ENCODE results near the gene MGRN1. TPM values are rescaled to one million over a fixed set of nuclear protein-coding genes. Genes with fewer than 3 reads are reported as not detected.

Gene MGRN1
- total and polyA plus RNA-seq, 2 of the 13 experiments (the other 11 are each of a cell fraction or from before 2014, with no cell fraction given): 11.9 to 12.6 TPM

DNA sequence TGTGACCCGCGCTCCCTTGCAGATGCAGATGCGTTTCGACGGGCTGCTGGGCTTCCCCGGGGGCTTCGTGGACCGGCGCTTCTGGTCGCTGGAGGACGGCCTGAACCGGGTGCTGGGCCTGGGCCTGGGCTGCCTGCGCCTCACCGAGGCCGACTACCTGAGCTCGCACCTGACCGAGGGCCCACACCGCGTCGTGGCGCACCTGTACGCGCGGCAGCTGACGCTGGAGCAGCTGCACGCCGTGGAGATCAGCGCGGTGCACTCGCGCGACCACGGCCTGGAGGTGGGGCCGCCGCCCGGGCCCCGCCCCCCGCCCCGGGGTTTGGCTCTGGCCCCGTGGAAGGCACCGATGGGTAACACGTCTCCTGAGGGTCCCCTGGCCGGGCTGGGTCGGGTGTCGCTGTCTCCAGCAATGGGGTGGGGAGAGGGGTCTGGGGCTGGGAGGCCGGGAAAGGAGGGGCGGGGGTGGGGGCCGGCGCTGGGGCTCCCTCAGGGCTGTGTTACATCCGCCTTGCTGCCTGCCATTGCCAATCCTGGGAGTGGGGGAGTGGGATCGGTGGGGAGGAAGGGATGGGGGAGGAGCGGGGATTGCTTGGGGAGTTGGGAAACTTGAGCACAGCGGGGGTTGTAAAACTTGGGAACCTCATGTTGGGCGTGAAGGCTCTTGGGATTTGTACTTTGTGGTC is 69.5 kb downstream of the MGRN1 start (continued):
- TF ChIP-seq, protein P1, sequence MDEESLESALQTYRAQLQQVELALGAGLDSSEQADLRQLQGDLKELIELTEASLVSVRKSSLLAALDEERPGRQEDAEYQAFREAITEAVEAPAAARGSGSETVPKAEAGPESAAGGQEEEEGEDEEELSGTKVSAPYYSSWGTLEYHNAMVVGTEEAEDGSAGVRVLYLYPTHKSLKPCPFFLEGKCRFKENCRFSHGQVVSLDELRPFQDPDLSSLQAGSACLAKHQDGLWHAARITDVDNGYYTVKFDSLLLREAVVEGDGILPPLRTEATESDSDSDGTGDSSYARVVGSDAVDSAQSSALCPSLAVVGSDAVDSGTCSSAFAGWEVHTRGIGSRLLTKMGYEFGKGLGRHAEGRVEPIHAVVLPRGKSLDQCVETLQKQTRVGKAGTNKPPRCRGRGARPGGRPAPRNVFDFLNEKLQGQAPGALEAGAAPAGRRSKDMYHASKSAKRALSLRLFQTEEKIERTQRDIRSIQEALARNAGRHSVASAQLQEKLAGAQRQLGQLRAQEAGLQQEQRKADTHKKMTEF (CRISPR knock-in tag; IDR thresholded peaks at IDR 0.05): no peak
- TF ChIP-seq MED1 (CRISPR knock-in tag; IDR thresholded peaks at IDR 0.05) (no peak), ZNF589 (CRISPR knock-in tag; conservative IDR thresholded peaks at IDR 0.05) (no peak), ZNF121 (CRISPR knock-in tag; IDR thresholded peaks at IDR 0.05) (no peak), SNRNP70 (IDR thresholded peaks at IDR 0.05; ENCODE audit: low read depth, low read length) (no peak), ZNF451 (CRISPR knock-in tag; IDR thresholded peaks at IDR 0.05) (peak; percentile 16; the same call in 1 of the 2 replicates), NCOA2 (CRISPR knock-in tag; IDR thresholded peaks at IDR 0.05) (no peak), NFRKB (IDR thresholded peaks at IDR 0.05) (no peak), ZNF160 (CRISPR knock-in tag; IDR thresholded peaks at IDR 0.05) (no peak), CHCHD3 (CRISPR knock-in tag; IDR thresholded peaks at IDR 0.05) (peak; percentile 17; the same call in 1 of the 2 replicates), ZNF546 (CRISPR knock-in tag; conservative IDR thresholded peaks at IDR 0.05) (no peak), ZNF251 (CRISPR knock-in tag; IDR thresholded peaks at IDR 0.05) (no peak), ZNF572 (CRISPR knock-in tag; IDR thresholded peaks at IDR 0.05) (no peak), ZNF879 (CRISPR knock-in tag; IDR thresholded peaks at IDR 0.05) (no peak), SRSF1 (optimal IDR thresholded peaks at IDR 0.05; ENCODE audit: low read depth, low read length) (no peak), FOXA1 (IDR thresholded peaks at IDR 0.05) (no peak), FOXA1 (CRISPR knock-in tag; IDR thresholded peaks at IDR 0.05) (no peak; the same call in 1 of the 2 replicates), RARG (CRISPR knock-in tag; IDR thresholded peaks at IDR 0.05; ENCODE audit: low read depth) (no peak), ZFX (CRISPR knock-in tag; IDR thresholded peaks at IDR 0.05; ENCODE audit: low read depth) (peak; percentile 66), SAFB2 (CRISPR knock-in tag; IDR thresholded peaks at IDR 0.05; ENCODE audit: borderline replicate concordance, low read depth) (0 out of 2 replicates have a peak, but pooled peaks have one; percentile 56), NFIC (IDR thresholded peaks at IDR 0.05; ENCODE audit: low read length) (no peak), KLF6 (CRISPR knock-in tag; IDR thresholded peaks at IDR 0.05) (no peak), RXRA (CRISPR knock-in tag; IDR thresholded peaks at IDR 0.05) (0 out of 2 replicates have a peak, but pooled peaks have one; percentile 31), ZNF205 (CRISPR knock-in tag; IDR thresholded peaks at IDR 0.05) (0 out of 2 replicates have a peak, but pooled peaks have one; percentile 17), ZSCAN12 (CRISPR knock-in tag; IDR thresholded peaks at IDR 0.05) (no peak), ZNF234 (CRISPR knock-in tag; conservative IDR thresholded peaks at IDR 0.05) (0 out of 2 replicates have a peak, but pooled peaks have one; percentile 10), CC2D1A (CRISPR knock-in tag; IDR thresholded peaks at IDR 0.05) (no peak), ZNF12 (CRISPR knock-in tag; IDR thresholded peaks at IDR 0.05) (no peak), ZNF563 (CRISPR knock-in tag; IDR thresholded peaks at IDR 0.05) (peak; percentile 37; the same call in 1 of the 2 replicates), ZNF44 (CRISPR knock-in tag; IDR thresholded peaks at IDR 0.05) (no peak), ZNF446 (CRISPR knock-in tag; IDR thresholded peaks at IDR 0.05) (0 out of 2 replicates have a peak, but pooled peaks have one; percentile 79), MIER2 (CRISPR knock-in tag; IDR thresholded peaks at IDR 0.05) (no peak)
- TF ChIP-seq, protein P2, sequence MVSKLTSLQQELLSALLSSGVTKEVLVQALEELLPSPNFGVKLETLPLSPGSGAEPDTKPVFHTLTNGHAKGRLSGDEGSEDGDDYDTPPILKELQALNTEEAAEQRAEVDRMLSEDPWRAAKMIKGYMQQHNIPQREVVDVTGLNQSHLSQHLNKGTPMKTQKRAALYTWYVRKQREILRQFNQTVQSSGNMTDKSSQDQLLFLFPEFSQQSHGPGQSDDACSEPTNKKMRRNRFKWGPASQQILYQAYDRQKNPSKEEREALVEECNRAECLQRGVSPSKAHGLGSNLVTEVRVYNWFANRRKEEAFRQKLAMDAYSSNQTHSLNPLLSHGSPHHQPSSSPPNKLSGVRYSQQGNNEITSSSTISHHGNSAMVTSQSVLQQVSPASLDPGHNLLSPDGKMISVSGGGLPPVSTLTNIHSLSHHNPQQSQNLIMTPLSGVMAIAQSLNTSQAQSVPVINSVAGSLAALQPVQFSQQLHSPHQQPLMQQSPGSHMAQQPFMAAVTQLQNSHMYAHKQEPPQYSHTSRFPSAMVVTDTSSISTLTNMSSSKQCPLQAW (CRISPR knock-in tag; IDR thresholded peaks at IDR 0.05): no peak

Data from HepG2 (cell line).